Activated T-helper 9 cell treated with anti-CD3 and anti-CD28 coated beads, Interleukin-2, amount 50 U/mL, for 16 hours (primary cell): ENCODE data around the gene NOL4L.

Experiments used
- DNase-seq: peaks from one replicate; pipeline ENCODE4 v3.0.0-alpha.2; 2020; ENCODE audit warnings: low read depth

The NOL4L gene

GRCh38 chr20:32483351-32484224 lies 101.5 kb downstream of the NOL4L start:
- peak; percentile 63 for DNase-seq

GRCh38 chr20:32482442-32483261 lies 102.5 kb downstream of the NOL4L start:
- DNase-seq = peak; percentile 15

GRCh38 chr20:32482143-32482441 lies 103.0 kb downstream of the NOL4L start:
- no peak for DNase-seq

GRCh38 chr20:32481311-32482142 lies 103.6 kb downstream of the NOL4L start:
- no peak for DNase-seq

- no peak for DNase-seq
Measured at GRCh38 chr20:32480371-32481241, 104.5 kb downstream of the NOL4L start.

GRCh38 chr20:32479697-32480171 lies 105.4 kb downstream of the NOL4L start:
- DNase-seq = no peak

- no peak for DNase-seq
Measured at GRCh38 chr20:32479012-32479411, 106.1 kb downstream of the NOL4L start.

- no peak for DNase-seq
Measured at GRCh38 chr20:32478576-32478975, 106.6 kb downstream of the NOL4L start.

GRCh38 chr20:32477594-32478512 lies 107.3 kb downstream of the NOL4L start:
- no peak for DNase-seq

- no peak for DNase-seq
Measured at GRCh38 chr20:32476684-32477593, 108.2 kb downstream of the NOL4L start.

- no peak for DNase-seq
Measured at GRCh38 chr20:32474967-32475811, 109.9 kb downstream of the NOL4L start.

- DNase-seq = no peak
Measured at GRCh38 chr20:32474717-32474966, 110.5 kb downstream of the NOL4L start.

GRCh38 chr20:32474009-32474716 lies 111.0 kb downstream of the NOL4L start:
- no peak for DNase-seq

GRCh38 chr20:32473231-32474008 lies 111.7 kb downstream of the NOL4L start:
- no peak for DNase-seq

- no peak for DNase-seq
Measured at GRCh38 chr20:32472581-32473207, 112.4 kb downstream of the NOL4L start.

GRCh38 chr20:32470940-32471339 lies 114.2 kb downstream of the NOL4L start:
- no peak for DNase-seq
